ENCODE results near the gene METTL2A.
A peak's percentile ranks its signal among the peaks of the same experiment; 100 is the strongest.
"Not testable (repeated sequence)": the region's sequence is repeated elsewhere in the genome, so short reads cannot be mapped to it uniquely, and the experiment has no call there.

Gene METTL2A, protein sequence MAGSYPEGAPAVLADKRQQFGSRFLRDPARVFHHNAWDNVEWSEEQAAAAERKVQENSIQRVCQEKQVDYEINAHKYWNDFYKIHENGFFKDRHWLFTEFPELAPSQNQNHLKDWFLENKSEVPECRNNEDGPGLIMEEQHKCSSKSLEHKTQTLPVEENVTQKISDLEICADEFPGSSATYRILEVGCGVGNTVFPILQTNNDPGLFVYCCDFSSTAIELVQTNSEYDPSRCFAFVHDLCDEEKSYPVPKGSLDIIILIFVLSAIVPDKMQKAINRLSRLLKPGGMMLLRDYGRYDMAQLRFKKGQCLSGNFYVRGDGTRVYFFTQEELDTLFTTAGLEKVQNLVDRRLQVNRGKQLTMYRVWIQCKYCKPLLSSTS

DNA sequence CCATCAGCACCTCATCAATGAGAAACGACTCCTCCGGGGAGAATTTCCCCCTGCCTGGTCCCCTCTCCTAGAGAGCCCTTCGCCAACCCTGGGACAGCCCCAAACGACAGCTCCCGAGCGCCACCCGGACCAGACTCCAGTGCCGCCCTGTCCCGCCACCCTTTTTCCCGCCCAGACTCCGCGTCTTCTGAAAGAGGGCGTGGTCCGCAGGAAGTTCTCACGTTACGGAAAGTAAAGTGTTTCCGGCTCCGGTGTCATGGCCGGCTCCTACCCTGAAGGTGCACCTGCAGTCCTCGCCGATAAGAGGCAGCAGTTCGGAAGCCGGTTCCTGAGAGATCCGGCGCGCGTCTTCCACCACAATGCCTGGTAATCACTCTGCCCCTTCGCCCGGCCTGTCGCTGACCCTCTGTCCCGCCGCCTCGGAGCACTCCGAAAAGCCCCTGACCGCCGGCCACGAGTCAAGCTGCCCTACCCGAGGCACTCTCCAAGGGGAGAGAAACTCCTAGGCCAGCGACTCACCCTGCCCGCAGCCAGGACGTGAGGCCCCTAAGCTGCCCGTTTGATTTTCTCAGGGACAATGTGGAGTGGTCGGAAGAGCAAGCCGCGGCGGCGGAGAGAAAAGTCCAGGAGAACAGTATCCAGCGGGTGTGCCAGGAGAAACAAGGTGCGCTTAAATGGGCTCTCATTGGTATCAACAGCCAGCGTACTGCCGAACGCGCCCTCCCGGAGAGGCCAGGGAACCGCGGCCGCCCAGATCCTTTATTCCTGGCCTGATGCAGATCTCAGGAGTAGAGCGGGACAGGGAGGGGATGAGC is at the start of gene METTL2A:
Gene METTL2A, plus strand, starts transcription at position 251 of the 815 bp plus-strand sequence. Its CDS starts 6 bp downstream, at position 257.
- peak; percentile 67 for DNase-seq (ENCODE audit: low spot score)

DNA sequence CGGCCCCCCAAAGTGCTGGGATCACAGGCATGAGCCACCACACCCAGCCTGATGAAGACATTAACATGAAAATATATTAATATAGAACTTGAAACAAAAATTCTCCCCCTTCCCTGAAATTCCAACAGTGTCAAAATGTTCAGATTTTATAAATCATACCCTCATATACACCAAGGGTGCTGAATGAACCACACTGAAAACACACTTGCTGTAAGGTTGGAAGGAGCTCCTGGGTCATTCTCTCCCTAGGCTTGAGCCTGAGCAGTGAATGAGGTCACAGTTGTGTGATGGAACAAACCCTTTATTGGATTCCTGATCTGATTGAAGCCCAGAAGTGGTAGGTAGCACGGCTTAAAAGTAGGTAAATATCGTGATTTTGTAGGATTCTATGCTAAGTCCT is 43.4 kb upstream of the METTL2A start, which contains the start of gene EFCAB3:
Gene EFCAB3, plus strand, starts transcription at position 301 of the 400 bp plus-strand sequence. CDS start 2,427 bp downstream, outside the sequence.
- TF ChIP-seq, protein P1, sequence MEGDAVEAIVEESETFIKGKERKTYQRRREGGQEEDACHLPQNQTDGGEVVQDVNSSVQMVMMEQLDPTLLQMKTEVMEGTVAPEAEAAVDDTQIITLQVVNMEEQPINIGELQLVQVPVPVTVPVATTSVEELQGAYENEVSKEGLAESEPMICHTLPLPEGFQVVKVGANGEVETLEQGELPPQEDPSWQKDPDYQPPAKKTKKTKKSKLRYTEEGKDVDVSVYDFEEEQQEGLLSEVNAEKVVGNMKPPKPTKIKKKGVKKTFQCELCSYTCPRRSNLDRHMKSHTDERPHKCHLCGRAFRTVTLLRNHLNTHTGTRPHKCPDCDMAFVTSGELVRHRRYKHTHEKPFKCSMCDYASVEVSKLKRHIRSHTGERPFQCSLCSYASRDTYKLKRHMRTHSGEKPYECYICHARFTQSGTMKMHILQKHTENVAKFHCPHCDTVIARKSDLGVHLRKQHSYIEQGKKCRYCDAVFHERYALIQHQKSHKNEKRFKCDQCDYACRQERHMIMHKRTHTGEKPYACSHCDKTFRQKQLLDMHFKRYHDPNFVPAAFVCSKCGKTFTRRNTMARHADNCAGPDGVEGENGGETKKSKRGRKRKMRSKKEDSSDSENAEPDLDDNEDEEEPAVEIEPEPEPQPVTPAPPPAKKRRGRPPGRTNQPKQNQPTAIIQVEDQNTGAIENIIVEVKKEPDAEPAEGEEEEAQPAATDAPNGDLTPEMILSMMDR (IDR thresholded peaks at IDR 0.05; ENCODE audit: extremely low read depth, missing control alignments): no peak
- no peak for DNase-seq (ENCODE audit: low spot score)

DNA sequence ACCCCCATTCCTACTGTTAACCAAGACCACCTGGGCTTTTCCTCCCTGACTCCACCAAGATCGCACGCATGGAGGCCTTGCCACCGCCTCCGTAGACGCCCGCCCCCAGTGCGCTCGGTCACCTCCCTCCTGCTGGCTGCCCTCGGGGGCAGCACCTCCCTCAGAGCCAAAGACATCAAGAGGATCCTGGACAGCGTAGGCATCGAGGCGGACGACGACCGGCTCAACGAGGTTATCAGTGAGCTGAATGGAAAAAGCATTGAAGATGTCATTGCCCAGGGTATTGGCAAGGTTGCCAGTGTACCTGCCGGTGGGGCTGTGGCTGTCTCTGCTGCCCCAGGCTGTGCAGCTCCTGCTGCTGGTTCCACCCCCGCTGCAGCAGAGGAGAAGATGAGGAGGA is 42.1 kb upstream of the METTL2A start:
- no peak for DNase-seq (ENCODE audit: low spot score)

DNA sequence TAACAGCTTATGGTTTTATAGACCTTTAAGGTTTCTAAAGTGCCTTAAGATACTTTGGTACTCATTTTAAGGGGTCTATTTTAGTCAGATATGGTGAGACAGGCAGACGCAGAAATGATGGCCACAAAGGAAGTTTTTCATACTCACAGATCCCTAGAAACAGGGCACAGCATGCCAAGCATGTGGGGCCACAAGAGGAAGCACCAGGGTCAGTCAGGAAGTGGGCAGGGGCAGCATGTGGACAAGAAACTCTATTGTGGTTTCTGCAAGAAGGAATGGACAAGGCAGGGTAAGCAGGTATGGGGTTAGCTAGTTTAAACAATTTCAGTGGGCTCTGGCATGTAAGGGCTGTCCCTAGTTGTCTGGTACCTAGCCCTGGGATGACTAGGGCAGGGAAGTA is 34.8 kb upstream of the METTL2A start:
- TF ChIP-seq, protein P1 (IDR thresholded peaks at IDR 0.05; ENCODE audit: extremely low read depth, missing control alignments): no peak
- DNase-seq (ENCODE audit: low spot score): no peak

More for the DNA sequence above, 42.1 kb upstream of the METTL2A start:
- TF ChIP-seq, protein P1 (IDR thresholded peaks at IDR 0.05; ENCODE audit: extremely low read depth, missing control alignments): no peak

DNA sequence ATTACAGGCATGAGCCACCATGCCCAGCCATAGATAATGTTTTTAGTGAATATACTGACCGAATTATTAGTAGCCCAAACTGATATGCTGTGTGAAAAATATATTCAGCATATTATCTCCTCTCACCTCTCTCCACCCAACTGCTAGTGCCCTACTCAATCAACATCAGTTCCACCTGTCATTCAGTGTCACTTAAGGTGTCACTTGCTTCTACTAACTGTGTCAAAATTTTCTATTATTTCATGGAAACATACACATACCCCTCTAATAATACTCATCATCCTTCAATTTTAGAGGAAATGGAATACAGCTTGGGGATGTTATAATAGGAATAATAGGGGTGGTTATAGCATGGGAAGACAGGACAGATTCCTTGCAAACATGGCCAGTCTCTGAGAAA is 30.8 kb upstream of the METTL2A start:
- TF ChIP-seq, protein P1 (IDR thresholded peaks at IDR 0.05; ENCODE audit: extremely low read depth, missing control alignments): no peak
- no peak for DNase-seq (ENCODE audit: low spot score)

DNA sequence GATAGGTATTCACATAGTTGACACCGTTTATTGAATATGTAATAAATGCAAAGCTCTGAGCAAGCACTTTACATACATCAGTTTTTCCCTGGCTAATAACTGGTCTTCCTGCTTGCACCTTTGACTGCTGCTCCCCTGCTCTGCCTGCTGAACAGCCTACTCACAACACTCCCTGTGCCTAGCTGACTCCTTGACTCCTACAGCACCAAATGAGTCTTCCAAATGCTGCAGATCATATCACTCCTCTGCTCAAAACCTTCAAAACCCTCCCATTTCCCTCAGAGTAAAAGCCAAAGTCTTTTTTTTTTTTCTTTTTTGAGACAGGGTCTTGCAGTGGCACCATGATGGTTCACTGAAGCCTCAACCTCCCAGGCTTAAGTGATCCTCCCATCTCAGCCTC is 24.8 kb upstream of the METTL2A start:
- no peak for DNase-seq (ENCODE audit: low spot score)
- TF ChIP-seq, protein P1 (IDR thresholded peaks at IDR 0.05; ENCODE audit: extremely low read depth, missing control alignments): no peak

DNA sequence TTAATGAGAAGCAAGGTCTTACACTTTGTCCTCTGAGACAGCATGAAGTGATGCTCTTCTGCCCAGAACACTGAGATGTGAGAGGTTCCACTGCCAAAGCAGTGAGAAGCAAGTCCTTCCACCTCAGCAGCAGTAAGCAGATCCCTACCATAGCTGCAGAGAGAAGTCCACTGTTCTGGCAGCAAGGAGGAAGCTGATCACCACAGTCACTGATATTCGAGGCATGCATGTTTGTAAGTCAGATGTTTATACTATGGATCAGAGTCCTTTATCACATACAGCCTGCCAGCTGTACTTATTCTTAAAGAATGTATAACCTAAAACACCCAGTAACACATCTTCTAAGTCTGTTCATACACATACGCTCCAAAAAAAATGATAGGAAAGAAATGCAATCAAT is 18.2 kb upstream of the METTL2A start:
- TF ChIP-seq, protein P1 (IDR thresholded peaks at IDR 0.05; ENCODE audit: extremely low read depth, missing control alignments): no peak
- DNase-seq (ENCODE audit: low spot score): no peak

DNA sequence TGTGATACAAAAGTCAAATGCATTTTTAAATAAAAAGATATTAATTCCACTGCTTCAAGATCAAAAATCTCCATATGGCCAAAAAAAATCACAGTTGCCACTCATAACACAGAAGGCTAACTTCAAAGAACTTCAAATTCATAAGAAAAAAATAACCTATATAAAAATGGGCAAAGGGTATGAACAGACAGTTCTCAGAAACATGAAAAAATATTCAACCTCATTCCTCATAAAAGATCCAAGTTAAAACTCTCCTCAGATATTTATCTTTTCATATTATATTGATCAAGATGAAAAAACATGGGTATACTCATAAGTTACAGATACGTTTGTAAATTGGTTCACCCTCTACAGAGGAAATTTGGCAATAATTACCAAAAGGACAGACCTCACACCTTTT is 10.6 kb upstream of the METTL2A start:
- not testable (repeated sequence) for DNase-seq (ENCODE audit: low spot score)

DNA sequence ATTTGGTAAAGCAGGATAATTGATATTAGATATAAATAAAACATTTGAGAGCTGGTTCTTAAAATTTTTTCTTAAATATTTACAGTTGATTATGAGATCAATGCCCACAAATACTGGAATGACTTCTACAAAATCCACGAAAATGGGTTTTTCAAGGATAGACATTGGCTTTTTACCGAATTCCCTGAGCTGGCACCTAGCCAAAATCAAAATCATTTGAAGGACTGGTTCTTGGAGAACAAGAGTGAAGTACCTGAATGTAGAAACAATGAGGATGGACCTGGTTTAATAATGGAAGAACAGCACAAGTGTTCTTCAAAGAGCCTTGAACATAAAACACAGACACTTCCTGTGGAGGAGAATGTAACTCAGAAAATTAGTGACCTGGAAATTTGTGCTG is 2.5 kb downstream of the METTL2A start:
- not testable (repeated sequence) for DNase-seq (ENCODE audit: low spot score)

DNA sequence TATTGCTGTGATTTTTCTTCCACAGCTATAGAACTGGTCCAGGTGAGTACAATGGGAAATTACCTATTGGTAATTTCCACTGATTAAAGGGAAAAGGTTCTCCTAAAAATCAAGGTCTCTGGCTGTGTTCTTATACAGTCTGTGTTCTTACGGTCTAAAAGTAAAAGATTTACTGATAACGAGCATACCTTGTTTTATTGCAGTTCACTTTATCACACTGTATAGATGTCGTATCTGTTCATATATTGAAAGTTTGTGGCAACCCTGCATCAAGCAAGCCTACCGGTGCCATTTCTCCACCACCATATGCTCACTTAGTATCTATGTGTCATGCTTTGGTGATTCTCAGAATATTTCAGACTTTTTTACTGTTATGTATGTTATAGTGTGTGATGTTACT is 11.6 kb downstream of the METTL2A start:
- DNase-seq (ENCODE audit: low spot score): not testable (repeated sequence)

DNA sequence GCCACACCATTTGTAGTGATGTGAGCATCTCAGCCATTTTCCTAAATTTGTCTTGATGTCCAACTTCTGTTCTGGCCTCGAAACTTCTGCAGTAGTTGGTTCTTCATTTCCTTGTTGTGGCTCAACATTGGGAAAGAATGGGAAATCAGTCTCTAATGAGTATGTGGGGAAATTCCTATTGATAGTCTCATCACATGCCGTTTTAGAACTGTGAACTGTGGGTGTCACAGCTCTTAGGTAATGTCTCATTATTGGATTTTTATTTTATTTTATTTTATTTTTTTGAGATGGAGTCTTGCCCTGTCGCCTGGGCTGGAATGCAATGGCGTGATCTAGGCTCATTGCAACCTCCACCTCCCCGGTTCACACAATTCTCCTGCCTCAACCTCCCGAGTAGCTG is 17.5 kb downstream of the METTL2A start:
- not testable (repeated sequence) for DNase-seq (ENCODE audit: low spot score)

Data from GM20000 (cell line).